ENCODE data around the gene CR1L.
A peak's percentile ranks its signal among the peaks of the same experiment; 100 is the strongest.
"Not testable (repeated sequence)": the region's sequence is repeated elsewhere in the genome, so short reads cannot be mapped to it uniquely, and the experiment has no call there.

CR1L gene

DNA sequence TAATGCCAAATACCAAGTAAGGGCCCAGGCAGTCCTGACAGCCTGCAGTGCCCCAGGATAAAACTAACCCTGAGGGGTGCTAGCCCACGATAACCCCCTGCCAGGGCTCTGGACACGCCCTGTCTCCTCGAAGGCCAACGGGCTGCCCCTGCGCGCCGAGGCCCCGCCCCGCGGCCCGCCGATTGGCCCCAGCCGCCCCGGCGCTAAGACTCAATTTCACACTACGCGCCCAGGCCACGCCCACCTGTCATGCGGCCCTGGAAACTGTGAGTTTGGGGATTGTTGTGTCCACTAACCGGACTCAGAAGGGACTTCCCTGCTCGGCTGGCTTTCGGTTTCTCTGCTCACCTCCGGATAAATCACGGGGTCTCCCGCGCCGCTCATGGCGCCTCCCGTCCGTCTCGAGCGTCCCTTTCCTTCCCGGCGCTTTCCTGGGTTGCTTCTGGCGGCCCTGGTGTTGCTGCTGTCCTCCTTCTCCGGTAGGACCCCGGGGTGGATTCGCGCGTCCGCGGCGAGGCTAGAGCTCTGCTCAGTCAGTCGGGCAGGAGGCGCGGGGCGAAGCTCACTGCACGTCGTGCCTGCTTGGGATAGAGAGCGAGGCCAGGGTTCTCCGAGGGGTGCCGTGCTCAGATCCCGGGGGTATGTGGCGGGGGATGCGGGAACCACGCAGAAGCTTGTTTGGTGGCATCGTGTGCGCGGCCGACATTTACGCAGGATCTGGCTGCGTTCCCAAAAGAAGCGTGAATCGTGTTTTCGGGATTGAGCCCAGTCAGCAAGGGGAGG, at the start of gene CR1L:
Gene CR1L, plus strand, starts transcription at position 282 of the 783 bp plus-strand sequence. Its CDS starts 101 bp downstream, at position 383.
- DNase-seq: peak; percentile 65

DNA sequence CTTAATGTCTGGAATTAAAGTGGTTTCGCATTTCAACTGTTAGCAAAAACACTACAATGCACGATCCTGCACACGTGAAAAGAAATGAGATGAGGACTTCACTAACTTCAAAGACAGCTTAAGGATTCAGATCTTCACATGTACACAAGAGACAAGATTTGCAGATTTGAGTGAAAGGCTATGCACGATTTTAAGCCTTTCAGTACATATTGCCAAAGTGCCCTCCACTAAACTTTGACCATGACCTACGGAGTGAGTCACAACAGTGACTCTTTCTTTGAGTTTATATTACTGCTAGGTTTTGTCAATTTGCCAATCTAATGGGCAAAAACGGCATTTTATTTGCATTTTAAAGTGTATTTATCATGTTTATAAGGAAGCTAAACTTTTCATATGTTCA, 41.2 kb upstream of the CR1L start:
- no peak for DNase-seq

DNA sequence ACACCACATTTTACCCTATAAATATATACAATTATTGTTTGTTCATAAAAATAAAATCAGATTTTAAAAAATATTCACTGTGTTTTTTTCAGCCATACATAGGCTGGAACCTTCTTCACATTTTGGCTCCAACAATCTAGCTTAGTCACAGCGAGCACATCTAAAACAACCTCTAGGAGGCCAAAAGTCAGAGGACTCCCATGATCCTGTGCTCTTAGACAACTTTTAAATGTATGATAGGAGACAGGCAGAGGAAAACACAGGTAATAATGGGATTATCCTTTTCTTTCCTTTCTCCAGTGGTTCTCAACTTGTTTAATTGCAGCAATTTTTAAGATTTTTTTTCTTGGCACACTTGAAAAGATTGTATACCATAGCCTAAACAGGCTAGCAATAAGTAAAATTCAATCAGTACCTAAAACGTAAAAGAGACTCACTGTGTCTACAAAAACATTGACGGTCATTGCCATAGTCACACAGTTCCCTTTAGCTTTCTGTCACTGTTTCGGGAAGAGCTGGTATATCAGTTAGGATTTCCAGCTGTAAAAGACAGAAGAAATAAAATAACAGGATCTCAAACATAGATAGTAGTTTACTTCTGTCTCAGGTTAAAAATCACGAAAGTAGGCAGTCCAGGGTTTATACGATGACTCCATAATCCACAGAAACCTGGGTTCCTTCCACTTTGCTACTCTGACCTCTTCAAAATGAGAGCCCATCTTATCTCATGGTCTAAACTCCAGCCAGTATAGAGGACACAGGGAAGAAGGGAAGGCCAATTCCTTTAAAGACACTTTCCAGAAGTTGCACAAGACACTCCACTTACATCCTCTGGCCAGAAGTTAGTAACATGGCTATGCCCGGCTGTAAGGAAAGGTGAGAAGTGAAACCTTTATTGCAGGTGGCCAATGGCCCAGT, 39.2 kb upstream of the CR1L start:
- no peak for DNase-seq

DNA sequence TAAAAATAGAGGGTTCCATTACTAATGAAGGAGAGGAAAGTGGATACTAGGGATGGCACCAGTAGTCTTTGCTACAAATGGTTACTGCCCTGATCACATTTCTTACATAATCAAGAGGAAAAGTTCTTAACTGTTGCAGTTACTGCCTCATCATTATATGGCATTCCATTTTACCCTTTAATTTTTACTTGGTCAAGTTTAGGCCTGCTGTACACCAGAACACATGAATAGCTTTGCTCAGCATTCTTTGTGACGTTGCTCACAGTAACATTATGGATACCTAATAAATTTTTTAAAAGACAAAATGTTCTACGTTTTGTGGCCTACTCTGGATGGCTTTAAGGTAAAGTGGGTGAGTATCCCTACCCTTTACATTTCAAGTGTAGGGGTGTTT, 38.6 kb upstream of the CR1L start:
- no peak for DNase-seq

DNA sequence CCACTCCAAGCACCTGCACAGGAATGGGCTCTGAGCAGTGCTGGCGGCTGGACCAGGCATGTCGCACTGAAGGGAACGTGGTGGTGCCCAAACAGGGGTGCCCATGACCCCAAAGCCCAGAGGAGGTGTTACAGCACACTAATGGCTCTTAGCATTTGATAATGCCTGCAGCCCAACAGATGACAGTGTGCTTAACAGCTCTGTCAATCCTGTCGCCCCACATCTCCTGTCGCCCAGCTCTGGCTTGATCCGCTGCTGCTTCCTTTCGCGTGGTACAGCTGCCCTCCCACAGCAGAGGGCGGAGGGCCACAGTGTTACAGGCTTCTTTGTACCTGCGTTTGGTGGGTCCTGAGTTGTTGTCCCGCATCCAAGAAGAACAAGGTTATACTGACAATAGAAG, 32.2 kb upstream of the CR1L start:
- DNase-seq: no peak

DNA sequence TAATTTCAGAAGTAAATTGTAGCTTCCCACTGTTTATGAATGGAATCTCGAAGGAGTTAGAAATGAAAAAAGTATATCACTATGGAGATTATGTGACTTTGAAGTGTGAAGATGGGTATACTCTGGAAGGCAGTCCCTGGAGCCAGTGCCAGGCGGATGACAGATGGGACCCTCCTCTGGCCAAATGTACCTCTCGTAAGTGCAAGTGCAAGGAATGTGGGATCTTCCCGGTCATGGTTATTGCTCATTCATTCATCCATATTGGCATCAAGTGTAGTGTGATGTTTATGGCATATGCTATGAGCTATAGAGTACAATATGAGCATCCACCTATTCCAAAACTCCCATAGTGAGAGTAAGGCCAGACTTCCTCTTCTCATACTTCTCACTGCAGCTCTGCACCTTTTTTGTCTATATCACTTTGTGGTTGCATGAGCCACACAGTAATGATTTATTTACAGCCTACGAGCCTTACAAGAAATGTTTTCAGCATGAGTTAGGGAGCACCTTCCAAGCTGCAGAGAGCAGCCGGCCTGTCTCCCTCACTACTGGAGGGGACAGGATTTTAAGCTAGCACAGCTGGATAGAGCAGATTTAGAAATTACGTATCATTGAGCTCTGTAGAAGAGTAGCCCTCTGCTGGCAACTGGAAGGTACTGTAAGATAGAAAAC, 24.9 kb upstream of the CR1L start:
- peak; percentile 29 for DNase-seq

DNA sequence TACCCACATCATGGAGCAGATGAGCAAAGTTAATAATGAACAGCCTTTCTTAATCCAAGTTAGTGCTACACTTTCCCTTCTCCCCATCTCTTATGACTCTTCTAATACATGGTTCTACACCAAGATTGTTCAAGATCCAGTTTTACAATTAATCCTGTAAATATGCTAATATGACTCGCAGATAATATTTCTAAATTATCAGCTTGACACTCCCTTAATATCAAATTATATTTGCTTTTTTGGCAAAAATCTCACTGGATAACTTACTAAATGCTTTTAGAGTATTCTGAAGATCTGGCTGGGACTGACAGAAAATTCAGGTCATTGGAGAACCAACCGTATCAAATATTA, 24.4 kb upstream of the CR1L start:
- DNase-seq: no peak

DNA sequence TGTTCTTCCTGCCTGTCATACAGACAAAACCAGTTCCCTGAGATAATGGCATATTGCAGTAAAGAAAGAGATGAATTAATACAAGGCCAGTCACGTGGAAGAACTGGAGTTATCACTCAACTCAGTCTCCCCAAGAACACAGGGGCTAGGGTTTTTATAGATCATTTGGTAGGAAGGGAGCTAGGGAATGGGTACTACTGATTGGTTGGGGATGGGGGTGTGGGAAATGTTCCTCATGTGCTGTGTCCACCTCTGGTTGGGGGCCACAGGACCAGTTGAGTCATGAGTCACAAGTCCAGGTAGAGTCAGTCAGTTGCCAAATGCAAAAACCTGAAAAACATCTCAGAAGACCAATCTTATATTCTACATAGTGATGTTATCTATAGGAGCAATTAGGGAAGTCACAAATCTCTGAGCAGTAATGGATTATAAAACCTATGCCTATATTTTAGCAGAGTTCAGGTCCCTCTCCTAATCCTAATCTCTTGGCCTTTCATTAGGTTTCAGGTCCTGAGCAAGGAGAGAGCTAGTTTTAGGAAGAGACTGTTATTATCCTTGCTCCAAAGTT, 19.3 kb upstream of the CR1L start:
- not testable (repeated sequence) for DNase-seq

DNA sequence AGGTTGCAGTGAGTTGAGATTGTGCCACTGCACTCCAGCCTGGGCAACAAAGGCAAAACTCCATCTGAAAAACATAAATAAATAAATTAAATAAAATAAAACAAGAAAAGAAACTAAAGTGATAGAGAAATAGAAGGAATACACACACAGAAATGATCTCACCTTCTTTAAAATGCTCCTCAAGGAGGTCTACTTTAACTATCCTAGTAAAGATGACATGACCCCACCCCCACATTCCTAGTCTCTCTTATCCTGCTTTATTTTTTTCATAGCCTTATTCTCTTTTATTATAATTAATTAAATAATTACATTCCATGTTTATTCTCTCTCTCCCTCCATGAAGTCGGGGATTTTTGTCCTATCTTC, 18.0 kb upstream of the CR1L start:
- no peak for DNase-seq

DNA sequence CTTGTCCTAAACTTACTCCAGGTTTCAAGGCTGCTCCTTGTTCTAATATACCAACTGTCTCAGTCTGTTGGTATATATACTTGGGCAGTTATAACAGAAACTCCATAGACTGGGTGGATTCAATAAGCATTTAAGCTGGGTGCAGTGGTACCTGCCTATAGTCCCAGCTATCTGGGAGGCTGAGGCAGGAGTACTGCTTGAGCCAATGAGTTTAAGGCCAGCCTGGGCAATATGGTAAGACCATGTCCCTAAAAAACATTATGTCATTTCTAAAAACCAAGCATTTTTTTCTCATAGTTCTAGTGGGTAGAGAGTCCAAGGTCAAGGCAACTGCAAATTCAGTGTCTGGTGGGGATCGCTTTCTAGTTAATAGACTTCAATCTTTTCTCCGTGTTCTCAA, 17.4 kb upstream of the CR1L start:
- DNase-seq: no peak

DNA sequence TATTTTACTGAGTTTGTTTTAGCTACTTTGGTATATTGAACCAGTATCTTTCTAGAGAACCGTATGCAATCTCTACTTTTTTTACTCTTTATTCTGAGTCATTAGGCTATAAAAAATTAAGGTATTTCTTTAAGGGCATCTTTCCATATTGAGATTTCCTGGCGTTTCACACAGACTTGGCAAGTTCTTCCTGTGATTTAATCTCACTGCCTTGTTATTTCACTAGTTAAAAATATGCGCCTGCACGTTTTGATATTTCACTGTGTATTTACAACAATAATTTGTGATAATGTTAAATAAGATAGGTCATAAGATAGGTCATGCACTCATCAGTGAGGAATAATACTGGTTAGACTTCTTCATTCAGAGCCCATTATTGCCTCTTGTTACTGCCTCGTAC, 16.2 kb upstream of the CR1L start:
- no peak for DNase-seq

DNA sequence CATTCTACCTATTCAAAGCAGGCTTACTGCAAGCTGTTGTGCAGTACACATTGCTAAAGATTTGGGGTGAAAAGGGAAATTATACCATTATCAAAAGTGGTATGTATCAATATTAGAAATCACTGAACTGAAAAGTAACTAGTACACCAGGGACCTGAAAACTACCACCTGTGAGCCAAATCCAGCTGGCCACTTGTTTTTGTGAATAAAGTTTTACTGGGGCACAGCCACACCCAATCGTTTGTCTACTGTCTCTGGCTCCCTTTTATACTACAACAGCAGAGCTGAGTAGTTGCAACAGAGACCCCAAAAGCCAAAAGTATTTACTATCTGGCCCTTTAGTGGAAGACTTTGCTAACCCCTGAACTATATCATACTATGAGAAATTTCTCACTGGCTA, 13.8 kb upstream of the CR1L start:
- no peak for DNase-seq

DNA sequence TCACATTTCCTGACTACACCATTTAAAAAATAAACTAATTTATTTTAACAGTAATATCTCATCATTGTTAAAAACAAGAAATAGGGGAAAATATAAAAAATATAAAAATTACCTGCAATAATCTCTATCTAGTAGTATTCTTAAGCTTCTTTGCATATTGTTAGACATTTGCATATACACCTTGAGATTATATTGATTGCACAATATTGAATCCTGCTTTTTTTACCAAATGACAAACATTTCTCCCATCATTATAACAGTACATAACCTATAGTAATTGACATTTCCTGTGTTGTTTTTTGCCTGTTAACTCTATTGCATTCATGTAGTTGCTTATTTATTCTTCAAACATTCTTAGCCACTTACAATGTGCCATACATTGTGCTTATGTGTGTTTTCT, 11.7 kb upstream of the CR1L start:
- no peak for DNase-seq

DNA sequence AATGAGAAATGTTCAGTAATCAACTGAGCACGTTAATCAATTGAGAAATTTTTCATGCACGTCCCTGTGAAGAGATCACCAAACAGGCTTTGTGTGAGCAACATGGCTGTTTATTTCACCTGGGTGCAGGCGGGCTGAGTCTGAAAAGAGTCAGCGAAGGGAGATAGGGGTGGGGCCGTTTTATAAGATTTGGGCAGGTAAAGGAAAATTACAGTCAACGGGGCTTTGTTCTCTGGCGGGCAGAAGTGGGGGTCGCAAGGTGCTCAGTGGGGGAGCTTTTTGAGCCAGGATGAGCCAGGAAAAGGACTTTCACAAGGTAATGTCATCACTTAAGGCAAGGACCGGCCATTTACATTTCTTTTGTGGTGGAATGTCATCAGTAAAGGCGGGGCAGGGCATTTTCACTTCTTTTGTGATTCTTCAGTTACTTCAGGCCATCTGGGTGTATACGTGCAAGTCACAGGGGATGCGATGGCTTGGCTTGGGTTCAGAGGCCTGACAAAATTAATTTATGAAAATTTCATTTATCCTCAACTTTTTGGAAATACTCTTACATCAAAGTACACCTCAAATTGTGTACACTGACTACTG, 11.1 kb upstream of the CR1L start:
- not testable (repeated sequence) for DNase-seq

DNA sequence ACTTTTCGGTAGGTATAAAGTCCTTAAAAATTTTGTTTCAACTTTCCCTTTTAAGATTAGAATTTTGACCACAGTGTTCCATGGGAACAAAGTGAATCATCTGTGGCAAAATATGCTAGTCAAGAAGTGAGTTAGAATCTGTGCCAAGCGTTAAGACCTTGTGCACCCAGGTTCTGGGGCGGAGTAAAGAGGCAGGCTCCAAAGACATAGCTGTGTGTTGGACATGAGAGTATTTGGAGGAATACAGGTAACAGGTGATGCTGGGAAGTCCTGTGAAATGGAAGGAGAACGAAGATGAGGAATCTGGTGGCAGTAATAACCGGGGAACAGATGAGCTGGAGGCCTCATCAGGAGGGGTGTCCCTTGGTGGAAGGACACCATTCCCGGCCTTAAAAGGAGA, 10.6 kb upstream of the CR1L start:
- DNase-seq: not testable (repeated sequence)

DNA sequence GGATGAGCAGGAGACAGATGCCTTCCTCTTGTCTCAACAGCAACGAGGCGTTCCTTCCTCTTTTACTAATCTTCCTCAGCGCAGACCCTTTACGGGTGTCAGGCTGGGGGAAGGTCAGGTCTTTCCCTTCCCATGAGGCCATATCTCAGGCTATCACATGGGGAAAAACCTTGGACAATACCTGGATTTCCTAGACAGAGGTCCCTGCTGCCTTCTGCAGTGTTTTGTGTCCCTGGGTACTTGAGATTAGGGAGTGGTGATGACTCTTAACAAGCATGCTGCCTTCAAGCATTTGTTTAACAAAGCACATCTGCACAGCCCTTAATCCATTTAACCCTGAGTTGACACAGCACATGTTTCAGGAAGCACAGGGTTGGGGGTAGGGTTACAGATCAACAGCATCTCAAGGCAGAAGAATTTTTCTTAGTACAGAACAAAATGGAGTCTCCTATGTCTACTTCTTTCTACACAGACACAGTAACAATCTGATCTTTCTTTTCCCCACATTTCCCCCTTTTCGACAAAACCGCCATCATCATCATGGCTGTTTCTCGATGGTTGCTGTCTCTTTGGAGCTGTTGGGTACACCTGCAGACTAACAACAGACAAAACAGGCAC, 9.3 kb upstream of the CR1L start:
- not testable (repeated sequence) for DNase-seq

DNA sequence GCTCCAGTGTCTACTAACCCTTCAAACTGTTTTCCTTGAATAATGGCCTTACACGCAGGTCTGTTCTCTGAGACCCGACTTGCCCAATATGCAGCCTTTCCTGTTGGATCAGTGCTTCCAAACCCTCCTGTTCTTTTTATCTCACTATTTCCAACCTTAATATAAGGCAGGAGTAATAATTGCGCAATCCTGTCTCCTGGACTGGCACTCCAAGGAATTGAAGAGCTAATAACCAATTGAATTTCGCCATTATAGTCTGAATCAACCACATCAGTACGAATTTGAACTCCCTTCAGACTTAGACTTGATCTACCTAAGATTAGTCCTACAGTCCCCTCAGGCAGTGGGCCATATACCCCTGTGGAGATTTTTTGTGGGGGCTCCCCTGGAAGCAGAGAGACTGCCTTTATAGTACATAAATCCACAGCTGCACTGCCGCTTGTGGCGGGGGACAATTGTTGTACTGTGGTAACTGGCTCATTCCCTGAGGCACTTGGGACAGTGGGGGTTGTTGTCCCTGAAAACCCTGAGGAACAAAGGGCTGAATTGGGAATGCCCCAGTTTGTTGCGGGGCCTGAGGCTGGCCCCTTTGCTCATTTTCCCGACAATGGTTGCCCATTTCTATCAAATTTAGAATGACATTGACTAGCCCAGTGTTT, 6.3 kb upstream of the CR1L start:
- DNase-seq: not testable (repeated sequence)

DNA sequence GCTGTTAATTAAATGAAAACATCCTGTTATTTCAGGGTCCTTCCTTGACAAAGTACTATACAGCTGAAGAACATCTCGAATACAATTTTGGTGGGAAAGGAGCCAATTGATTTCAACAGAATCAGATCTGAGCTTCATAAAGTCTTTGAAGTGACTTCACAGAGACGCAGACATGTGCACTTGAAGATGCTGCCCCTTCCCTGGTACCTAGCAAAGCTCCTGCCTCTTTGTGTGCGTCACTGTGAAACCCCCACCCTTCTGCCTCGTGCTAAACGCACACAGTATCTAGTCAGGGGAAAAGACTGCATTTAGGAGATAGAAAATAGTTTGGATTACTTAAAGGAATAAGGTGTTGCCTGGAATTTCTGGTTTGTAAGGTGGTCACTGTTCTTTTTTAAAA, 5.6 kb upstream of the CR1L start:
- not testable (repeated sequence) for DNase-seq

DNA sequence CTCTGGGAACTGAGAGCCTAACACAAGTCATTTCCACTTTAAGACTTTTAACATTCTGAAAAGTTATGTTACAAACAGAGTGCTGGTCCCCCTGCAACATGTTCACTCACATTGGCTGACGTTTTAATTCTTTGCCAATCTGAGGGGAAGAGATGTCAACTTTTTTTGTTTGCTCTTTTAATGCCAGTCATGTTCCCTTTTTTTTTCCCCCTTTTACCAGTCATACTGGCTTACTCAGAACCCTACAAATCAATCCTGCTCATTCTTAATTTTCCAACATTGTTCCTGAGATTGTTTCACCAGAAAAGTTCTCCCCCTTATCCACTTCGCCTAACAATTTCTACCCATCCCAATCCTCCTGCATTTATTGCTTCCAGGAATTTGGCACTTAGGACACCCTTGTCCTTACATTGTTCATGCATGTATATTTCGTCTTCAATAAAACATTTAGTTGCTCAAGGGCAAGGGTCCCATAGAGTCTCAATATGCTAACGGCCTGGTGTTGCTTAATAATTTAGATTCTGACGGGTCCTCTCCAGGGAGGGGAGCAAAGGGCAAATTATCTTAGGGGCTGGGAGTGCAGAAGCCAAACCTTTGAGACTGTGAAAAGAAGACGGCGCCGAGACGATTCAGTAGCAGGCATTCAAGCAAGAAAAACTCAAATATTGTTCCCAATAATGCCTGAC, 624 bp upstream of the CR1L start:
- no peak for DNase-seq

DNA sequence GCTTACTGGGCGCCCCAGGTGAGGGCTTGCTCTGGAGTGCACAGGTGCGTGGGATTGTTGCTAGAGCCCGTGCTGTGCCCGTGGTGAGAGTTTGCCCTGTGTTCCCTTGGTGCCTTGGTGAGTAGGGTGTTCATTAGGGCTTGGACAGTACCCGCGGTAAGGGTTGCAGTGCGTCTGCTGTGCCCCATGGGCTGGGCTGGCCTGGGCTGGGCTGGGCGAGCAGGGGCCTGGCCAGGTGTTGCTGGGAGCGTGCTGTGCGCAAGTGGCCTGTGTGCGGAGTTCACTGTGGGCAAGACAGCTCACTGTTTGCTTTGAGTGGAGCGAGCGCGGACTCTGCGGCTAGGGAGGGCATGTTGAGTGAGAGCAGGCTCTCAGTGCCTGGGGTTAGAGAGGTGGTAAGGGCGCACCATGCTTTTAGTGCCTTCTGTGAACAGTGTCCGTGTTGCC, 725 bp downstream of the CR1L start:
- no peak for DNase-seq

DNA sequence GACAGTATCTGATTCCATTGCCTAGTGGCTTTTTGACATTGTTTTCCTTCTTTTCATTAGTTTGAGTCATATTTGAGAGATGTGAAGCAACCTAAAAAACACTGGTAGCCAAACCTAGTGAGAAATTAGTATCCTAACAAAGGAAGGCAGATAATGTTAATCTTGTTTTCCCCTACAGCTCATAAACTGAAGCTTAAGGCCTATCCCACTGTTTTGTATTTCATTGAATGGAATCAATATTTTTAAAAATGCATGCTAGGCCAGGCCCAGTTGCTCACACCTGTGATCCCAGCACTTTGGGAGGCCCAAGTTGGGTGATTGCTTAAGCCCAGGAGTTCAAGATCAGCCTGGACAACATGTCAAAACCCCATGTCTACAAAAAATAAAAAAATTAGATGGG, 1.2 kb downstream of the CR1L start:
- no peak for DNase-seq

Measured in CD4-positive, alpha-beta T cell treated with Interleukin-12 subunit alpha and Interleukin-12 subunit beta, for 1 hour (primary cell).